HepG2 (cell line): ENCODE measurements around the gene MYO18B. TPM values are rescaled to one million over a fixed set of nuclear protein-coding genes. Genes with fewer than 3 reads are reported as not detected.

Experiments used
- ATAC-seq: fragments of 200-7000 bp; cut with Tn5 transposase; 3 replicates; pipeline ENCODE4 v1.9.1; 2020; ENCODE audit warnings: mild to moderate bottlenecking, moderate library complexity
- BruUV-seq: library from RNA; stranded (reverse); fragments of 400-500 nt; replicated peaks from 2 replicates; lab custom pipeline; 2021; lab: Mats Ljungman, UMichigan
- CTCF ChIA-PET: fragments of 300-600 bp; formaldehyde crosslinking; extraction: SDS; loops from one replicate; lab custom pipeline; 2021; ENCODE audit warnings: low total read pairs, inconsistent platforms, low intra/inter-chr PET ratio; lab: Yijun Ruan, JAX
- POLR2A ChIA-PET: fragments of 350-600 bp; sonication (Branson Sonifier 250); formaldehyde crosslinking; loops from one replicate; lab custom pipeline; 2020; ENCODE audit warnings: antibody characterized with exemption, inconsistent platforms; lab: Yijun Ruan, JAX
- DNase-seq: peaks from one replicate; pipeline ENCODE4 v3.0.0-alpha.2; 2015; ENCODE audit warnings: low spot score
- FAIRE-seq: peaks from 3 replicates; lab custom pipeline; 2011; peaks lifted over from hg19 to GRCh38; lab: Jason Lieb, UNC
- H2AFZ ChIP-seq: one replicate; pipeline ENCODE4 v1.6.1; 2011; ENCODE audit warnings: low read length, inconsistent platforms
- H3K27ac ChIP-seq: fragments of 300-600 bp; 3 replicates; pipeline ENCODE4 v1.8.0; 2011; ENCODE audit warnings: mixed run types, mild to moderate bottlenecking, mixed read lengths, low read length, inconsistent platforms; ENCODE audit not compliant: insufficient read depth; ENCODE audit errors: extremely low read length
- H3K27me3 ChIP-seq, 2 experiments: fragments of 200-600 bp in 1 of 2; 2 replicates in 1 of 2; 3 replicates in 1 of 2; pipeline versions ENCODE4 v1.6.0 to v1.8.0; 2011; ENCODE audit warnings: low read length in 2 of 2, mild to moderate bottlenecking in 2 of 2, moderate library complexity in 2 of 2, inconsistent platforms in 1 of 2; ENCODE audit not compliant: insufficient read depth in 2 of 2, control insufficient read depth in 1 of 2
- H3K36me3 ChIP-seq, 2 experiments: fragments of 200-600 bp in 1 of 2; replicated peaks in 1 of 2; 2 replicates in 1 of 2; 3 replicates in 1 of 2; pipeline versions ENCODE4 v1.5.1 to v1.8.0; 2011; ENCODE audit warnings: low read length in 2 of 2, inconsistent platforms in 1 of 2; ENCODE audit not compliant: insufficient read depth in 2 of 2, control insufficient read depth in 1 of 2
- H3K4me1 ChIP-seq: 2 replicates; pipeline ENCODE4 v1.5.1; 2012; ENCODE audit warnings: low read length, inconsistent platforms; ENCODE audit not compliant: insufficient read depth
- H3K4me2 ChIP-seq: 2 replicates; pipeline ENCODE4 v1.6.0; 2011; ENCODE audit warnings: low read depth, low read length, inconsistent platforms
- H3K4me3 ChIP-seq, 3 experiments: fragments of 200-600 bp in 1 of 3; sonication (generic), shearing (Covaris generic) in 1 of 3; replicated peaks in 1 of 3; 2 replicates each; pipeline ENCODE4 v1.5.1; 2011 to 2016; ENCODE audit warnings: low read length in 3 of 3, inconsistent platforms in 2 of 3, low read depth in 2 of 3, mild to moderate bottlenecking in 2 of 3, control low read depth in 1 of 3, mixed read lengths in 1 of 3; ENCODE audit not compliant: insufficient read depth in 1 of 3
- H3K79me2 ChIP-seq: one replicate; pipeline ENCODE4 v1.6.1; 2011; ENCODE audit warnings: low read length, inconsistent platforms; ENCODE audit not compliant: insufficient read depth
- H3K9ac ChIP-seq: 2 replicates; pipeline ENCODE4 v1.6.0; 2011; ENCODE audit warnings: mild to moderate bottlenecking, low read depth, low read length, inconsistent platforms; ENCODE audit not compliant: insufficient read depth
- H3K9me3 ChIP-seq: 2 replicates; pipeline ENCODE4 v1.5.1; 2012; ENCODE audit warnings: mild to moderate bottlenecking, low read length
- H4K20me1 ChIP-seq: 2 replicates; pipeline ENCODE4 v1.6.0; 2011; ENCODE audit warnings: inconsistent platforms, mild to moderate bottlenecking, low read length, moderate library complexity; ENCODE audit not compliant: insufficient read depth
- ARNT ChIP-seq: fragments of 450-650 bp; IDR thresholded peaks from 2 replicates; pipeline ENCODE4 v1.6.1; 2017
- ATAD3A ChIP-seq: sonication (generic); formaldehyde crosslinking; IDR thresholded peaks from 2 replicates; pipeline ENCODE4 v1.4.0; 2020; ENCODE audit warnings: missing genetic modification reagents
- GPN1 ChIP-seq: sonication (generic); formaldehyde crosslinking; IDR thresholded peaks from 2 replicates; pipeline ENCODE4 v1.5.1; 2020; ENCODE audit warnings: missing genetic modification reagents, borderline replicate concordance
- MIER3 ChIP-seq: IDR thresholded peaks from 2 replicates; pipeline ENCODE4 v1.6.1; 2016; ENCODE audit warnings: missing compliant biosample characterization, borderline replicate concordance
- POLR2A ChIP-seq, 2 experiments: IDR thresholded peaks; 2 replicates each; pipeline ENCODE4 v1.6.1; 2011; ENCODE audit warnings: low read depth in 2 of 2, low read length in 2 of 2, mild to moderate bottlenecking in 1 of 2, moderate library complexity in 1 of 2; ENCODE audit not compliant: insufficient read depth in 1 of 2
- SMAD3 ChIP-seq: sonication (generic); formaldehyde crosslinking; IDR thresholded peaks from 2 replicates; pipeline ENCODE4 v1.4.0; 2020; ENCODE audit warnings: missing genetic modification reagents
- XRCC5 ChIP-seq: fragments of 200-400 bp; formaldehyde crosslinking; optimal IDR thresholded peaks from 2 replicates; pipeline ENCODE3; 2017; ENCODE audit warnings: mild to moderate bottlenecking, low read length
- ZNF251 ChIP-seq: sonication (generic); formaldehyde crosslinking; IDR thresholded peaks from 2 replicates; pipeline ENCODE4 v1.9.0; 2021; ENCODE audit warnings: mild to moderate bottlenecking, missing genetic modification reagents
- ZNF772 ChIP-seq: sonication (generic); formaldehyde crosslinking; IDR thresholded peaks from 2 replicates; pipeline ENCODE4 v1.5.0; 2020; ENCODE audit warnings: mild to moderate bottlenecking, missing genetic modification reagents
- WGBS: methylation state at CpG from one replicate; pipeline ENCODE4 v1.1.6; 2017; ENCODE audit warnings: low lambda C conversion rate; 5-methylcytosine and 5-hydroxymethylcytosine counted together
- in situ Hi-C: cut with HindIII; loops from 2 replicates; pipeline ENCODE4 v1.10.0; 2017; ENCODE audit warnings: low pct_unique_long_range_greater_than_20kb; ENCODE audit not compliant: extremely low pct_ligation_motif_present
- intact Hi-C: fragments of 100-400 bp; cut with micrococcal nuclease; formaldehyde crosslinking; loops from one replicate; pipeline ENCODE4 v1.10.0; 2022; ENCODE audit not compliant: unreplicated experiment
- polyA plus RNA-seq, 8 experiments: library from polyadenylated mRNA; depleted of rRNA in 3 of 8; stranded (reverse) in 7 of 8; unstranded in 1 of 8; fragments of >200 nt; fragmentation: Illumina TruSeq in 4 of 8; extraction: Trizol in 4 of 8; gene quantifications; 2 replicates each; pipeline versions ENCODE4 v1.2.1 to v1.2.3, GENCODE V29; 2011 to 2016; ENCODE audit warnings: low read depth in 4 of 8, missing spikeins in 1 of 8, mixed read lengths in 1 of 8; ENCODE audit not compliant: insufficient read depth in 1 of 8
- total RNA-seq, 5 experiments: library from RNA; depleted of rRNA; stranded (reverse); fragments of >200 nt; fragmentation: Illumina TruSeq; extraction: Trizol; gene quantifications; 2 replicates each; pipeline ENCODE4 v1.2.3, GENCODE V29; 2016; ENCODE audit warnings: low read depth in 1 of 5
- TF ChIP-seq, protein P1 (sequence below), 2 experiments: sonication (generic) in 1 of 2; formaldehyde crosslinking in 1 of 2; IDR thresholded peaks; 2 replicates each; pipeline versions ENCODE4 v1.4.0 to v1.6.1; 2018 to 2020; ENCODE audit warnings: missing genetic modification reagents in 2 of 2, borderline replicate concordance in 1 of 2, low read depth in 1 of 2, mild to moderate bottlenecking in 1 of 2, missing biosample characterization in 1 of 2
- TF ChIP-seq, protein P2 (sequence below): sonication (generic); formaldehyde crosslinking; IDR thresholded peaks from 2 replicates; pipeline ENCODE4 v1.8.0; 2022; ENCODE audit warnings: missing genetic modification reagents, mild to moderate bottlenecking, borderline replicate concordance
- TF ChIP-seq, protein P3 (sequence below): sonication (generic); formaldehyde crosslinking; IDR thresholded peaks from 2 replicates; pipeline ENCODE4 v1.5.1; 2020; ENCODE audit warnings: missing genetic modification reagents, mild to moderate bottlenecking, borderline replicate concordance
- TF ChIP-seq, protein P4 (sequence below): sonication (generic); formaldehyde crosslinking; IDR thresholded peaks from 2 replicates; pipeline ENCODE4 v1.8.1; 2023; ENCODE audit warnings: missing genetic modification reagents, mild to moderate bottlenecking, borderline replicate concordance
- TF ChIP-seq, protein P5 (sequence below): sonication (generic); formaldehyde crosslinking; IDR thresholded peaks from 2 replicates; pipeline ENCODE4 v1.4.0; 2020; ENCODE audit warnings: missing genetic modification reagents, mild to moderate bottlenecking, borderline replicate concordance

MYO18B gene
- total and polyA plus RNA-seq, 2 of the 13 experiments (the other 11 are each of a cell fraction or from before 2014, with no cell fraction given) = 0.01 TPM; not detected in 1

DNA sequence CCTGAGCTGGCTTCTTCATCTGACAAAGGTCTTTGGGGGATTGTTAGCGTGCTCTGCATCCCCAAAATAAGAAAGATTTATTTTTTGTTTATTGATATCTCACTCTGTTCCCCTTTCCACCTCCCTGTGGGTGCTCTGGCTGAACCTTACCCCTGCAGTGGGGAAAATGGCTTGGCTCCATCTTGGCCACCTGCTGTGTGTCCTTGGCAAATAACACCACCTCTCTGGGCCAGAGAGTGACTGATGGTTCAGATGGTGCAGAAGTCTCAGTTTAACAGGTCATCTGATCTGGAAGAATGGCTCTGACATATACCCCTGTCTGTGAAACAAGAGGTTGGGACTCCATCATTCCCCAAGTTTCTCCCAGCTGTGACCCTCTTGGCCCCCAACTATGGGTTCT is 157.6 kb downstream of the MYO18B start (continued):
- TF ChIP-seq SMAD3 = no peak
- TF ChIP-seq ATAD3A (CRISPR knock-in tag) = no peak
- TF ChIP-seq XRCC5 = no peak
- TF ChIP-seq POLR2A (IDR thresholded peaks at IDR 0.05; ENCODE audit: insufficient read depth in 1 of 2, low read depth in 2 of 2, low read length in 2 of 2) = no peak
- no peak for TF ChIP-seq ARNT
- TF ChIP-seq, protein P1, sequence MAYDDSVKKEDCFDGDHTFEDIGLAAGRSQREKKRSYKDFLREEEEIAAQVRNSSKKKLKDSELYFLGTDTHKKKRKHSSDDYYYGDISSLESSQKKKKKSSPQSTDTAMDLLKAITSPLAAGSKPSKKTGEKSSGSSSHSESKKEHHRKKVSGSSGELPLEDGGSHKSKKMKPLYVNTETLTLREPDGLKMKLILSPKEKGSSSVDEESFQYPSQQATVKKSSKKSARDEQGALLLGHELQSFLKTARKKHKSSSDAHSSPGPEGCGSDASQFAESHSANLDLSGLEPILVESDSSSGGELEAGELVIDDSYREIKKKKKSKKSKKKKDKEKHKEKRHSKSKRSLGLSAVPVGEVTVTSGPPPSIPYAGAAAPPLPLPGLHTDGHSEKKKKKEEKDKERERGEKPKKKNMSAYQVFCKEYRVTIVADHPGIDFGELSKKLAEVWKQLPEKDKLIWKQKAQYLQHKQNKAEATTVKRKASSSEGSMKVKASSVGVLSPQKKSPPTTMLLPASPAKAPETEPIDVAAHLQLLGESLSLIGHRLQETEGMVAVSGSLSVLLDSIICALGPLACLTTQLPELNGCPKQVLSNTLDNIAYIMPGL (CRISPR knock-in tag; IDR thresholded peaks at IDR 0.05; ENCODE audit: borderline replicate concordance in 1 of 2, low read depth in 1 of 2) = no peak
- TF ChIP-seq ZNF772 (CRISPR knock-in tag) = no peak
- TF ChIP-seq, protein P2, sequence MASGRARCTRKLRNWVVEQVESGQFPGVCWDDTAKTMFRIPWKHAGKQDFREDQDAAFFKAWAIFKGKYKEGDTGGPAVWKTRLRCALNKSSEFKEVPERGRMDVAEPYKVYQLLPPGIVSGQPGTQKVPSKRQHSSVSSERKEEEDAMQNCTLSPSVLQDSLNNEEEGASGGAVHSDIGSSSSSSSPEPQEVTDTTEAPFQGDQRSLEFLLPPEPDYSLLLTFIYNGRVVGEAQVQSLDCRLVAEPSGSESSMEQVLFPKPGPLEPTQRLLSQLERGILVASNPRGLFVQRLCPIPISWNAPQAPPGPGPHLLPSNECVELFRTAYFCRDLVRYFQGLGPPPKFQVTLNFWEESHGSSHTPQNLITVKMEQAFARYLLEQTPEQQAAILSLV (CRISPR knock-in tag) = no peak

DNA sequence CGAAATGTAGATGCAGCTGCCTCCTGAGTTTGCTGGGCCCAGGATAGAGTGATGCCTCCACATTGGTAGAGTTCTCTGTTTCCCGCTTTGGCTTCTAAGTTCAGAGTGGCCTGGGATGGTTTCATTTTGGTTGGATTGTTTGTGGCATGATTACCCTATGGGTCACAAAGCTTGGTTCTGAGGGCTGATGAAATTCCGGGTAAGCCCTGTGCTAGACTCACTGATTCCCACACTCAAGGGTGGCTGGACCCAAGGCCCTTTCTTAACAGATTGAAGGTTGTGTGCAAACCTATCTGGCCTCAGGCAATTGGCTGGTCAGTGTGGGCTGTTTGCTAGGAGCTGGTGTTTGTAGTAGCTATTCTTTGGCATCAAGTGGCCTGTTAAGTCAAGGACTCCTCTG is 158.4 kb downstream of the MYO18B start:
- no peak overlapping the region for H3K27ac ChIP-seq
- no peaks in the 10 kb centered on the region for H3K79me2 ChIP-seq
- no peaks in the 10 kb centered on the region for H3K36me3 ChIP-seq
- ATAC-seq (no peak), FAIRE-seq (no peak), DNase-seq (no peak)
- in situ Hi-C loops = no loop called here
- H3K27me3 ChIP-seq = no peaks in the 10 kb centered on the region
- H2AFZ ChIP-seq = no peak overlapping the region
- intact Hi-C loops = no loop called here
- no peak overlapping the region for H3K4me2 ChIP-seq
- no peak overlapping the region for H3K4me3 ChIP-seq
- H3K9me3 ChIP-seq = no peaks in the 10 kb centered on the region
- ChIA-PET CTCF (no interaction called here), POLR2A (no interaction called here)
- no peak overlapping the region for H3K9ac ChIP-seq
- no TSS peak for BruUV-seq
- no peaks in the 10 kb centered on the region for H3K4me1 ChIP-seq
- TF ChIP-seq ZNF251 (CRISPR knock-in tag) = no peak
- TF ChIP-seq, protein P3, sequence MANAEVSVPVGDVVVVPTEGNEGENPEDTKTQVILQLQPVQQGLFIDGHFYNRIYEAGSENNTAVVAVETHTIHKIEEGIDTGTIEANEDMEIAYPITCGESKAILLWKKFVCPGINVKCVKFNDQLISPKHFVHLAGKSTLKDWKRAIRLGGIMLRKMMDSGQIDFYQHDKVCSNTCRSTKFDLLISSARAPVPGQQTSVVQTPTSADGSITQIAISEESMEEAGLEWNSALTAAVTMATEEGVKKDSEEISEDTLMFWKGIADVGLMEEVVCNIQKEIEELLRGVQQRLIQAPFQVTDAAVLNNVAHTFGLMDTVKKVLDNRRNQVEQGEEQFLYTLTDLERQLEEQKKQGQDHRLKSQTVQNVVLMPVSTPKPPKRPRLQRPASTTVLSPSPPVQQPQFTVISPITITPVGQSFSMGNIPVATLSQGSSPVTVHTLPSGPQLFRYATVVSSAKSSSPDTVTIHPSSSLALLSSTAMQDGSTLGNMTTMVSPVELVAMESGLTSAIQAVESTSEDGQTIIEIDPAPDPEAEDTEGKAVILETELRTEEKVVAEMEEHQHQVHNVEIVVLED = no peak
- TF ChIP-seq, protein P4, sequence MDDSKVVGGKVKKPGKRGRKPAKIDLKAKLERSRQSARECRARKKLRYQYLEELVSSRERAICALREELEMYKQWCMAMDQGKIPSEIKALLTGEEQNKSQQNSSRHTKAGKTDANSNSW (CRISPR knock-in tag) = no peak
- TF ChIP-seq GPN1 (CRISPR knock-in tag) = no peak
- TF ChIP-seq, protein P5, sequence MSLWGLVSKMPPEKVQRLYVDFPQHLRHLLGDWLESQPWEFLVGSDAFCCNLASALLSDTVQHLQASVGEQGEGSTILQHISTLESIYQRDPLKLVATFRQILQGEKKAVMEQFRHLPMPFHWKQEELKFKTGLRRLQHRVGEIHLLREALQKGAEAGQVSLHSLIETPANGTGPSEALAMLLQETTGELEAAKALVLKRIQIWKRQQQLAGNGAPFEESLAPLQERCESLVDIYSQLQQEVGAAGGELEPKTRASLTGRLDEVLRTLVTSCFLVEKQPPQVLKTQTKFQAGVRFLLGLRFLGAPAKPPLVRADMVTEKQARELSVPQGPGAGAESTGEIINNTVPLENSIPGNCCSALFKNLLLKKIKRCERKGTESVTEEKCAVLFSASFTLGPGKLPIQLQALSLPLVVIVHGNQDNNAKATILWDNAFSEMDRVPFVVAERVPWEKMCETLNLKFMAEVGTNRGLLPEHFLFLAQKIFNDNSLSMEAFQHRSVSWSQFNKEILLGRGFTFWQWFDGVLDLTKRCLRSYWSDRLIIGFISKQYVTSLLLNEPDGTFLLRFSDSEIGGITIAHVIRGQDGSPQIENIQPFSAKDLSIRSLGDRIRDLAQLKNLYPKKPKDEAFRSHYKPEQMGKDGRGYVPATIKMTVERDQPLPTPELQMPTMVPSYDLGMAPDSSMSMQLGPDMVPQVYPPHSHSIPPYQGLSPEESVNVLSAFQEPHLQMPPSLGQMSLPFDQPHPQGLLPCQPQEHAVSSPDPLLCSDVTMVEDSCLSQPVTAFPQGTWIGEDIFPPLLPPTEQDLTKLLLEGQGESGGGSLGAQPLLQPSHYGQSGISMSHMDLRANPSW (CRISPR knock-in tag) = no peak
- TF ChIP-seq MIER3 = no peak
- no peaks in the 10 kb centered on the region for H4K20me1 ChIP-seq
- 10% methylated on average over 3 of the region's 3 CpGs for WGBS
